K562 treated with DMSO at 1 percent for 12 hours (cell line): ENCODE data around the gene MEP1B. TPM values are rescaled to one million over a fixed set of nuclear protein-coding genes. Genes with fewer than 3 reads are reported as not detected.

Experiments
- total RNA-seq: library from RNA; unstranded; fragments of 300-600 nt; gene quantifications from 2 replicates; pipeline ENCODE4 v1.2.3, GENCODE V29; 2022; ENCODE audit not compliant: insufficient read depth

The MEP1B gene
- not detected in 2 replicates for total RNA-seq

GRCh38 chr18:32189790-32190189 lies at the start of gene MEP1B:
Gene MEP1B (plus strand): TSS chr18:32190039. CDS start chr18:32190071, 32 bp downstream.

Other genes with a start within 250 kb of the MEP1B start
- 13.2 and 35.0 TPM in 2 replicates for gene TRAPPC8, start 246.9 kb upstream of the MEP1B start, total RNA-seq
- 0.27 TPM in 1 of 2 replicates, not detected in the other for gene RNF125, start 171.2 kb upstream of the MEP1B start, total RNA-seq
- 18.3 and 45.8 TPM in 2 replicates for gene RNF138, start 98.2 kb upstream of the MEP1B start, total RNA-seq